ENCODE data around the gene VGLL4.
A peak's percentile ranks its signal among the peaks of the same experiment; 100 is the strongest.

The VGLL4 gene

DNA sequence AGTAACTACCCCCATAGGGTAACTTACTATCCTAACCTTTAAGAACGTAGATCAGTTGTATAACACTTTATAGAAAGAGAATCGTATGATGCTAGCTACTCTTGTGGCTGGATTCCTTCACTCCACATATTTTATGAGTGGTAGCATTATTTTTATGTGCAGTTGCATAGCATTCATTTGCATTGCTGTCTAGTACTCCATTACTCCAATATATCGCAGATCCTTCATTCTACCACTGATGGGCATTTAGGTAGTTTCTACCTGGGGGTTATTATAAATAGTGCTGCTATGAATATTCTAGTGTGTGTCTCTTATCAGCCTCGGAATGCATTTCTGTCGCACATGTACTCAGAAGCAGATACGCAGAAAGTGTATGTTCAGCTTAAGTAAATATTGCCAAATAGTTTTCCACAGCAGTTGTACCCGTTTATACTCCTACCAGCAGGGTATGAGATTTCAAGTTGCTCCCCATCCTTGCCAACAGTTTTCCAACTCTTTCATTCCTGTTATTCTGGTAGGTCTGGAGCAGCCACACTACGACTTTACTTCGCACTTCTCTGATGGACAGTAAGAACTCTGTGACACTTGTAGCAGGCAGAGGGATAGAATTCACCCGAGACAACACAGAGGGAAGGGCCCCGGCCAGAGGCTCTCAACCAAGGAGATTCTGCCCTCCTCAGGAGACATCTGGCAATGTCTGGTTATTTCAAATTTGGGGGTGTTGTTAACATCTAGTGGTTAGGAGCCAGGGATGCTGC is 9.8 kb upstream of the VGLL4 start:
- DNase-seq (ENCODE audit: low read depth, low spot score): no peak

DNA sequence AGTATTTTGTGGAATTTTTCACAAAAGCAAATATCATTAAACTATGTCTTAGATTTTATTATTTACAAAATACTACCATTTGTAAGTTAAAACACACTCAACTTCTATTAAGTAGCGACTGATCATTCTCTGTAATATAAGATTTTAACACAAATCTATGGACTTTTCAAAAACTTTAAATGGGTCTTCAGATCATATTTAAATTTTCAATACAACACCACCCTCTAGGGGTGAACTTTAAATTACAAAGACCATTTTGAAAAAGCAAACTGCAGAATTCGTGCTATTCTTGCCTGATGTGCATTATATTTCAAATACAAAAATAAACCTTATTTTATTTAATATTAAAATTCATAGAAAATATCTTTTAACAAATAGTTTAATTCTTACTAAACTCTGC is 8.2 kb upstream of the VGLL4 start:
- DNase-seq (ENCODE audit: low read depth, low spot score): no peak

DNA sequence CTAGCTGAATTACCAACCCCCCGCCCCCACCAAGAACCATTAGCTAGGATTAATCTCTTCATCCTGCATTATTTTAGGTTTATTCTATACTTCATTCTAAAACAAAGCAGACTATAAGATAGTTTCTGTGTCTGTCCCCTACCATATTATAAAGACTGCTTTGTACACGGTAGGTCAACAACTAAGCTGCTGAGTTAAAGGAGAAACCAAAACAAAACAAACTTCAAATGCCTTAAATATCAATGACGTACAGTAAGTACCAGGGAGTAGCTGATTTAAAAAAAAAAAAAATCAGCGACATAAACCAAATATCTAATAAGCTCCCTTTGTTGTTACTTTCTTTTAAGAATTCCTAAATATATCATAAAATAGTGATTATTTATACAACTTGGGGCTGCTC is 7.8 kb upstream of the VGLL4 start:
- DNase-seq (ENCODE audit: low read depth, low spot score): no peak

DNA sequence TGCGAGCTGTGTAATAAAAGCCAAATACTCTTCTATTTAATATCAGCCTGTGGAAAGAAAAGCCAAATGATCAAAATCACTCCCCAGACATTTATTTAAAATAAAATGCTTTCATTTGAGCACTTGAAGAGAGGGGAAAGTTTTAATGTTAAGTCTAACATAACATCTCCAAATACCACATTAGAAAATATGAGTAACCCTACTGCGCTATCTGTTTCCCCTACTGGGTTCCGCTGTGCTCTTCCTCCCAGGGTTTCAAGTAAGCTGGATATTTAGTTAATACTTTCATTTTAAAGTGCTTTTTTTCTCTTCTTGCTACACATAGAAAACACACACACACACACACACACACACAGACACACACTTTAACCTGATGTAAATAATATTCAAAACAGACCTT is 6.7 kb upstream of the VGLL4 start:
- DNase-seq (ENCODE audit: low read depth, low spot score): no peak

DNA sequence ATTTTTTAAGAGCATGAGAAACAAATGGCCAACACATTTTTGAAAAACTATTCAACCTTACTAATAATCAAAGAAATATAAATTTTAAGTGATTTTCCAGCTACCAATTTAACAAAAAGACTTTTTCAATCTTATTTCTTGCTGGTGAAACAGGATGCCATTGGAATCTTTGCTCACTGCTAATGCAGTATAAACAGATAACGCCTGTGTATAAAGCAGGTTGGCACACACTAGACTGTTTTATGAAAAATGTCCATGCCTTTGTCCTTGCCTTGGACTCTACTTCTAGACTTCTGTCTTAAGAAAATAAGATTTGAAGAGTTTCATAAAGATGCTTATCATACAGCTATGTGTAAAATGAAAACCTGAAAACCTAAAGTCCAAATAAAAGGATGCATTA is 5.0 kb upstream of the VGLL4 start:
- DNase-seq (ENCODE audit: low read depth, low spot score): no peak

DNA sequence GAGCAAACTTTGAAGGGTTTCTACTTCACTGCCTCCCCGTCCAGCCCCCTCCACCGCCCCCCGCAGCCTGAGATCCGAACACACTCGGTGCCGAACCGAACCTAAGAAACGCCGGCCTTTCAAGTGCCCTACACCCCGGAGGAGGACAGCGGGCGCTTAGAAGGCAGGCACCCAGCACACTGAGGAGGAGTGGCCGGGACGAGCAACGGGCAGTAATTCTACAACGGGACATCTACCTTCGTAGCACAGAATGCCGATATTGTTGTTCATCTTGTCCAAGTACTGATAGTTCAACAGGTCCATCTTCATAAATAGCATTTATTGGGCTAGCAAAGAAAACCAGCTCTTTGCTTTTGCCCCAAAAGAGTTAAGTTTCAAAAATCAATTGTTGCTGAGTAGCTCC is 513 bp downstream of the VGLL4 start:
- no peak for DNase-seq (ENCODE audit: low read depth, low spot score)

DNA sequence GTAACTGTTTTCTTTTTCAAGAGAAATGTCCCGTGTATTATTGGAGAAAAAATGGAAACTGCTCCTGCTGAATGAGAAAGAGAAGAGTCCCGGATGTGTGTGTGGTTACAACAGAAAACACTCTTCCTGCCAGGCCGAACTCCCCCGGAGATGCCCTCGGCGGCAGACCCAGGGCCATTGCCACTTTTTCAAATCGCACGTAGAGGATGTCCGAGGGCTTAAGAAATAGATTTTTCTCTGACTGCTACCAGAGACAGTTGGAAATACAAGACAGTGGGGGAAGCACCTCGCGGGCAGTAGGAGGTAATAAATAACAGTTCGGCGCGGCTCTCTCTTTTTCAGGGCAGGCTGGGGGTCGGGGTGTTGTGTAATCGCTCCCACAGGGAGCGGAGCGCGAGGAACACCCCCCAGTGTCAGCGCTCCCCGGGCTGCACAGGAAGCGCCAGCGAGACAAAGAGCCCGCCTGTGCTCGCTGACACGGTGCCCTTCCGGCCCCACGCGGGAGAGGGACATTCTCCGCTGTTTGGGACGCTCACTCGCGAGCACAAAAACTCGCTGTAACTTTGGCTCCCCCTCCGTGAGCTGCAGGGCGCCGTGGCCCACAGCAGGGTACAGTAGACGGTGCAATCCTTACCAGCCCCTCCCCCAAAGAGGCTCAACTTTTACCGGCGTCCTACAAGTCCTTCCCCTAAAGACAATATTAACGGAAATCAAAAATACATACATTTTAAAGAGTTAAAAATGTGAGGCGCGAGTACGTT is 1.1 kb downstream of the VGLL4 start:
- DNase-seq (ENCODE audit: low read depth, low spot score): peak; percentile 33

DNA sequence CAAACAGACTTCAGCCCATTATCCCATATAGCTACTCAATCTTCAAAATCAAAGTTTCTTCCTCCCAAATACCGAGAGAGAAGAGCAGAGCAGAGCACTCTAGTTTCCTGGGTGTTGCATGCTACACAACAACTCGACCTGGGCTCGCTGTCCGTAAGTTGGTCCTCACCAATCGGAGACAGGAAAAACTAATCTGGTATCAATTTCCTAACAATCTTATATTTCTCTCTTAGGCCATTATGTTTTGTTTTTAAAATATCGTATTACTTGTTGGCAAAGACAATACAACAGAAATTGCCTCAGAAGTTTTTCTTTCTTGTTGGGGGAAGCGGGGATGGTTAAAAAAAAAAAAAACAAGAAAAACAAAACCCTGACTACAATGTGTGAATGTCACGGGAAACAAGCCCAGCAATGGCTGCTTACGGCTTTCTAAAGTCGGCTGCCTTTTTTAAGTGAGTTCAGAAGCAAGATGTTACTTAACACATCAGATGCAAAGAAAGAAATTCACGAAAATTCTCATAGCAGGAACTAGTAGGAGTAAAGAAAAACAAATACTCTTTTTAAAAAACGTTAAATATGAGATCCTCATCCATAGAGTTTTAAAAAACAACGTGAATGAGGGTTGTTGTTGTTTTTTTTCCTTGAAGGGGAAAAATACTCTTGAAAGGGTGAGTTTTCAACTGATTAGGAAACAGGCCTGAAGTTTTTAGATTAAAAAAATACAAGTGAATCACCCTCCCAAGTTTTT is 1.9 kb downstream of the VGLL4 start:
- no peak for DNase-seq (ENCODE audit: low read depth, low spot score)

DNA sequence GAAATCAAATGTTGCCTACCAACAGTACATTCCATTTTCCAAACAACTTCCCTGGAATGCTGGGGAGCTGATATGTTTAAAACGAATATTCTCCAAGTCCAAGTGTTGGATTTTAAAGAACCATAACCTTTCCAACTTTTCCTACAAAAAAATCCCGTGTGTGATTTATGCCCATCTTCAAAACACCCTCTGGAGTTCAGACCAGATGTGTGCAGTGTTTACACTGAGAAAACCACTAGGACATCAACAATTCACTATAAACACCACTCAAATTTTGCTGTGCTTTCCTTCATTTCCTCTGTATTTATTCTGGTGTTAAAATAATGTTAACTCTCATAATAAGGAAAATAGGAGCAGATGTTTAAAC is 2.4 kb downstream of the VGLL4 start:
- no peak for DNase-seq (ENCODE audit: low read depth, low spot score)

DNA sequence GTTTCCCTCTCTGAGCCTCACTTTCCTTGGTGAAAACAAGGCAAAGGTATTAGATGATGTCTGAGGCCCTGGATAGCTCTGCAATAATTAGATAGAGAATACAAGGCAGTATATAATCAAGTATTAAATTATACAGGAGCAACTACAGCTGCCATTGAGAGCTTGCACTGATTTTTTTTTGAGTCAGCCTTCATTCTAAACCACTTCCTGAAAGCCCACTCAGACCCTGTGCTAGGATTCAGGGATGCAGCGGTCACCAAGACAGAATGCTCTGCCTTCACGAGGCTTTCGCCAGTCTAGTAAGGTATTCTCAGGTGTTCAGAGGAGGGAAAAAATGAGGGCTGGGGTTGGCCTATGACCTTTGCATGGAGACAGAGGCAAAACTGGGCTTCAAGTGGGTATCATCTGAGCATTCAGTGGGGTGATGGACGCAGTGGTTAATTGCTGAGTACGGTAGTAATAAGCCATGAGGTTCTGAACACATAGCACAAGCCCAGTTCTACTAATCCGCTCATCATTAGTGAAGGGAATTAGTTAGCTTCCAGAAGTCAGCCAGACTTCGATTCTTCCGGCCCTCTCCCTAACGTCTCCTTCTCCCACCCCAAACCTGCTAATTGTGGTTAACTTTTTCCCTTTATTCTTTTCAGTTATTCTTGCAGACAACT is 3.6 kb downstream of the VGLL4 start:
- no peak for DNase-seq (ENCODE audit: low read depth, low spot score)

DNA sequence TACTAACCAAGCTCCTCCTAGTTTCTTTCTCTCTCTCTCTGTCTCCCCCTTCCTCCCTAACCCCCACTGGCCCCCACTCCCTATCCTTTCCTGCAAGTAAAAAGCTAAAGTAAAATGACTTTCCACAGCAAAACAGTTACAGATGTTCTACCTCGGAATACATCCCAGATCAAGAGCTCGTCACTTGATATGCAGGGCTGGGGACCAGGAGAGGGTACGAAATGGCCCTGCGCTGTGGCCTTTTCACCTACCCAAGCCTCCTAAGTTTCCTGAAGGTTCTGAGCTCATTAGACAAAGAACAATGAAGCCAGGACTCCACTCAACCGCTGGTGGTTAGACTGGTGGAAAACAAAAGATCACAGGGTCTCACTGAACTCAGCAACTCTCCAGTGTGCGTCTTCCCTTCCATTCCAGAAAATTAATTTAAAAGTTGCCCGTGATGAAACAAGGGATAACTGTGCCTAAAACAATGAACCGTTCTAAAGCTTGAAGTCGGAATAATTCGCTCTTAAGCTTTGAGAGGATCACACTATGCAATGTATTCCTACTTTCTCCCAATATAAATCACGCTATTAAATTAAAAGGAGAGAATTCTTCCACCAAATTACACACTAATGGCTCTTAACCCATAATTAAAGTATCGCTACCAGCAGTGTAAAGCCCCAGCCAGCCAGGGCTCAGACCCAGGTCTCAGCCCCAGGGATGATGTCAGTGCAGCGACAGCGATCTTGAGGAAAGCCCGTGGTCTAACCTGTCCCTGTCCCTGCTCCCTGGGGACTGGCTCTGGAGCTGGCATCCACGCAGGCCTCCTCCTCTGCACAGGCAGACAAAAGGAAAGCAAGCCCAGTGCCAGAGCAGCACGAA is 5.0 kb downstream of the VGLL4 start:
- DNase-seq (ENCODE audit: low read depth, low spot score): no peak

DNA sequence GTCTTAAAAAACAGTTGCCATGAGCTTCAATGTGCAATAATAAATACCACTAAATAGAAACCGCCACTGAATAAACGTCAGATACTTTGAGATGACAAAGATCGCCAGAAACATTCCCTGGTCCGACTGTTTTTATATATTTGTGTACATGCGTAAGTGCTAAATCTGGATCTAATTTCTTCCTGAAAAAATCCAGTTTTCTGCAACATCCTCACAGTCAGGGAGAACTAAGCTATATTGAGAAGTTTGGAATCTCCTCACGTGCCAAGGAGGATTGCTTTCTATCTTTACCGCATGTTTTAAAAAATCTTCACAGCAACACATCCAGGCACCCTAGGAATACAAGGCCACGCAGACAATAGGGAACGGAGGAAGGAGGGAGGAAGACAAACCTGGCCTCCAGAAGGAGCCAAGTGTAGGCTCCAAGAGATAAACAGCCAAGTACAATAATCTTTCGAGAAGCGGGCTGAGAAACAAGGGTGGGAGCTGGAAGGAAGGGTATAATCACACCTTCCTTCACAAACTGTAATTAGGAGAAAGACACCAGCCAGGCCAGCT is 5.7 kb downstream of the VGLL4 start:
- DNase-seq (ENCODE audit: low read depth, low spot score): no peak

DNA sequence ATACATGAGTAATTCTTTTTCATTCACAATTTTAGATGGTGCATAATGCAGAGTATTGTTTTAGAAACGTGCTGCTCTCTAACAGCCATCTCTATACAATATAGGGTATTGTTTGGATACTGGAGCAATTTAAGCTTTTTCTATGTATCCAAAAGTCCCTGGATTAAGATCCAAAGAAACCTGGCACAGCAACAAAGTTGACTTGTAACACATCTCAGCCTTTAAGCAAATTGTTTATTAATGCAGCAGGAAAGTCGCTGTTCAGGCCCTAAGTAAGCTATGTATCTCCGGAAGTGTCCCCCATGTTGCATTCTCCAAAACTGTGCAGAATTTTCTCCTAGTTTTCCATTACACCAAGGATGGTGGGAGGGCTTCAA is 7.3 kb downstream of the VGLL4 start:
- no peak for DNase-seq (ENCODE audit: low read depth, low spot score)

DNA sequence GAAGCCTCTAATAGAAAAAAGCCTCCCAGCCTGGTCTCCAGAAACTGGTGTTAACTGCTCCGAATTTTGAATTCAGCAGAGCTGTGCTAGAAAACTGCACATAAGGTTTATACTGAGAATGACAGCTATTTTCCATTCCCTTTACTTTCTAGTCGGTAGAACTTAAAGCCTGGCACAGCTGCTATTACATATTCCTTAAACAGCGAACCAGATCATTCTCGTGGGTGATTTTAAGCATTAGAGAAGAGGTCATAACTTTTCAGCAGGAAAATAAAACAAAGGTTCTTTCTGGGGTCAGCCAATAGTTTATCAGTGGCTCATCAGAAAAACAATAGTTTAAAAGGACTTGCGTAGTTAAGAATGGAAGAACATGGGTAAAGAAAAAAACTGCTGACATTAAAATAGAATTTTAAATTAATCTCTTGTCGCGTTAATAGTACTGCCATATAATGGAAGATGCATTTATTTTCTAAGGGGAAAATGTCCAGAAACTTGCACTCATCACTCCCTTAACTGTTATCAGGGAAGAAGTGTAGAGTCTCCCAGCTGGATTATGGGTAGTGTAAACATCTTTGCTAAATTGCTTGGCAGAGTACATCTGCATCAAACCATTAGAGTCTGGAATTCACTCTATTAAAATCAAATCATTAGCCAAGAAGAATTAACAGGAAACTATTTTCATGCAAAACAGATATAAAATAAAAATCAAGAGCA is 7.9 kb downstream of the VGLL4 start:
- no peak for DNase-seq (ENCODE audit: low read depth, low spot score)

DNA sequence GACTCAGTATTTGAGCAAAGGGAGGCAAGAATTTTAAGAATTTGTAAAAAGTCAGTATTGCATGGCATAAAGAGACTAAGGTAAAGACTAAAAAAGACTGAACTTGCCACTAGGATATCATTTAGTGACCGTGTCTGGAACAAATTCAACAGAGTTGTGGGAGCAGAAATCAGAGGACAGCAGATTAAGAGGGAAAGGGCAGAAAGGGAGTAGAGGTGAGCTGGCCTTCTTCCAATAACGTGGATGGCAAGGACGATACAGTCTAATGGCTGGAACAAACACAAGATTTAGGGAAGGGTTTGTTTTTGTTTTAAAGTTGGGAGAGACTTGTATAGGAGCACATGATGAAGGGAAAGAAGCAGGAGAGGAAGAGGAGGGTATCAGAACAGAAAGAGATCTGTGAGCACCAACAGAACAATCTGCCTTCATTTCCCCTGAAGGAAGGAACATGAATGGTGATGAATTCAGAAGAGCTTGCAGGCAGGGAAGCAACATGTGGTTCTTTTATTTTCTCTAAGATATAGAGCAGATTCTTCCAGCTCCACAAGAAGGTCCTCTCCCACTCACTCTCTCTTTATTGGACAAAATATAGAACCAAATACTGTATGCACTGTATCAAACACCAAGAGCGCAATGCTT is 8.6 kb downstream of the VGLL4 start:
- DNase-seq (ENCODE audit: low read depth, low spot score): no peak

DNA sequence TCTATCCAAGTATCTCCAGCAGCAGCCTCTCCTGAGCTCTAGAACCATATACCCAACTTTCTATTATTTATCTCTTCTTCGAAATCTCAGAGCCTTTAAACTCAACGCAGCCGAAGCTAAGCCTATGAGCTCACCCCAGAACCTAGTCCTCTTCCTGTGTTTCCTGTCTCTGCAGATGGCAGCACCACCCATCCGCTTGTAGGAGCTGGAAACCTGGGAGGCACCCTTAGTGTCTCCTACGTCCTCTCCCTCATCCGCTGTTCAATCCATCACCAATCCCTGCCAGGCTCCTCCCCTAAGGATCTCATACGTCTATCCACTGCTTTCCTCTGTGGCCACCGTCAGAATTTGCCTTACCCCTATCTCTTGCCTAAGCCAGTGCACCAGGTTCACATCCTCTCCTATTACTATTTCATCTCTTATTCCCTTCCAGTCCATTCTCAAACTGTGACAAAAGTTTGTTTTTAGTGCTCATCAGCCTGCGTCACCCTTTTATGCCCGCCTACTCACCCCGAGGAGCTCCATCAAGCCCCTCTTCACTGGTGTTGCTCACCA is 9.6 kb downstream of the VGLL4 start:
- no peak for DNase-seq (ENCODE audit: low read depth, low spot score)

DNA sequence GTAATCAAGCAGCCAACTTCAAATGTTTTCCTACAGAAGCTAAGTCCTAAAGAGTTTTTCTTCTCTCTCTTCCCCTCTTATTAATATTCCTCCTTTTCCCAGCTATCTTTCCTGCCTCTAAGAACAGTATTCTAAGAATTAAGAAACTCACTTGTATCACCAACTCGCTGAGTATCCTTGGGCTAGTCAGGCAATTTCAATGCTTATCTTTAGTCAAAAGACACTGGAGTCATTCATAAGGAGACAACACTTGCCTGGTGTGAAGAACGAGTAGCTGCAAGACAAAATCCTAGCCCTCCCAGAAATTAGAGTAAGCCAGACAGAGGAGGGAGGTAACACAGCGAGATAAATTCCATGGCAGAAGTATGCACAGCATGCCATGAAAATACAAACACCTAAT is 10.7 kb downstream of the VGLL4 start:
- DNase-seq (ENCODE audit: low read depth, low spot score): no peak

DNA sequence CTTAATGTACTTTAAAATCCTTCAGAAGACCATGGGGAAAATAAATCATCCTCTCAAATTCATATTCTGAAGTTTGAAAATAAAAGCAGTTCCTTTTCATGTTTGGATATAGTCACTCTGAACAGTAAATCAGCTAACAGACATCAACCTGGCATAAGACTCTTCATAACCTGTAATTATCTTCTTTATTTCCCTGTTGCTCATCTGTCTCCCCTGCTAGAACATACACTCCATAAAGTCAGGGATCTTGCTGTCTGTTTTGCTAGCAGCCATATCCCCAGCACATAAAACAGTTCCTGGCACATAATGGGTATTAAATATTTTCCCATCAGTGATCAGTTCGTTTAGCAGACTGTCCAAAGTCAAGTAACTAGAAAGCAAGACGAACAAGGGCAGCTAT is 11.2 kb downstream of the VGLL4 start:
- no peak for DNase-seq (ENCODE audit: low read depth, low spot score)

DNA sequence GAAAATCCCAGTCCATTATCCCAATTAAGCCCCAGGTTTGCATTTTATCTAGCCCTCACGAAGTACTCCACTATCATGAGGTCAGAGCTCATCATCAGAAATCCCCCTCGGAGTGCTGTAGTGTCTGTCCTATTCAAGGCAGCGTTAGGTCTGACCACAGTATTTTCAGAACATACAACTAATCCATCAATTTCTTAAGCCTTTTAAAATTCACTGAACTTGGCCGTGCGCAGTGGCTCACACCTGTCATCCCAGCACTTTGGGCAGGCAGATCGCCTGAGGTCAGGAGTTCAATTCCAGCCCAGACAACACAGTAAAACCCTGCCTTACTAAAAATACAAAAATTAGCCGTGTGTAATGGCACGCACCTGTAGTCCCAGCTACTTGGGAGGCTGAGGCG is 11.9 kb downstream of the VGLL4 start:
- no peak for DNase-seq (ENCODE audit: low read depth, low spot score)

DNA sequence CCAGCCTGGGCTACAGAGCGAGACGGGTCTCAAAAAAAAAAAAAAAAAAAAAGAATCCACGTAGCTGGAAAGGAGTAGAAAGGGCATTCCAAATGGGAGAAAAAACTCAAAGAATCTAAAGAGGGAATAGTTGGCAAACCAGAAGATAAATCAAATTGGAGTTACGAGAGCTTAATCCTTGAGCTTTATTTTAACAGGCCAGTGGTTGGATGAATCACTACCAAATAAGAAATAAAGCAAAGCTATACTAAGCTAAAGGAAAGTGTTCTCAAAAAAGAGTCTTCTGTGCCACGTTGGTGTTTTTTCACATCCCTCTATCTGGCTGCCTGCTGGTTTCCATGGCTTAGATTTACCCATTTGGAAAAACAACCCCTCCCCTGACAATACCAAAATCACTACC is 14.0 kb downstream of the VGLL4 start:
- DNase-seq (ENCODE audit: low read depth, low spot score): no peak

Measured in activated CD4-positive, CD25-positive, alpha-beta regulatory T cell treated with anti-CD3 and anti-CD28 coated beads, Interleukin-2, amount 50 U/mL, for 16 hours (primary cell).